GM23338 (cell line): Measurements from ENCODE around the gene PPP6R3. TPM values are rescaled to one million over a fixed set of nuclear protein-coding genes. Genes with fewer than 3 reads are reported as not detected.

ENCODE experiments used
- ATAC-seq: fragments of 200-7000 bp; cut with Tn5 transposase; 3 replicates; pipeline ENCODE4 v1.9.1; 2020
- DNase-seq: peaks from one replicate; pipeline ENCODE4 v3.0.0-alpha.2; 2015; ENCODE audit warnings: low spot score
- H2AFZ ChIP-seq: fragments of 200-600 bp; sonication (generic); 2 replicates; pipeline ENCODE4 v1.8.0; 2016; ENCODE audit warnings: antibody characterized with exemption, mild to moderate bottlenecking, moderate library complexity
- H3F3A ChIP-seq: fragments of 200-600 bp; sonication (generic); replicated peaks from 2 replicates; pipeline ENCODE4 v1.8.0; 2017; ENCODE audit warnings: antibody characterized with exemption, mixed run types, low read depth
- H3K27ac ChIP-seq: fragments of 200-600 bp; sonication (generic); 2 replicates; pipeline ENCODE4 v1.6.1; 2016; ENCODE audit warnings: low read depth
- H3K27me3 ChIP-seq: fragments of 200-600 bp; sonication (generic); 2 replicates; pipeline ENCODE4 v1.8.0; 2016; ENCODE audit warnings: mild to moderate bottlenecking, mixed run types, moderate library complexity; ENCODE audit not compliant: insufficient read depth
- H3K36me3 ChIP-seq: fragments of 200-600 bp; sonication (generic); 2 replicates; pipeline ENCODE4 v1.8.0; 2016; ENCODE audit warnings: mild to moderate bottlenecking; ENCODE audit not compliant: insufficient read depth
- H3K4me1 ChIP-seq: fragments of 200-600 bp; sonication (generic); 2 replicates; pipeline ENCODE4 v1.8.0; 2016; ENCODE audit warnings: mild to moderate bottlenecking, moderate library complexity; ENCODE audit not compliant: insufficient read depth
- H3K4me2 ChIP-seq: fragments of 200-600 bp; sonication (generic); 2 replicates; pipeline ENCODE4 v1.7.1; 2017; ENCODE audit warnings: mixed run types
- H3K4me3 ChIP-seq: fragments of 200-600 bp; sonication (generic); 2 replicates; pipeline ENCODE4 v1.6.1; 2016; ENCODE audit warnings: mixed run types
- H3K79me2 ChIP-seq: fragments of 200-600 bp; sonication (generic); replicated peaks from 2 replicates; pipeline ENCODE4 v1.8.0; 2017; ENCODE audit warnings: mild to moderate bottlenecking; ENCODE audit not compliant: insufficient read depth
- H3K9me2 ChIP-seq: fragments of 200-600 bp; sonication (generic); 2 replicates; pipeline ENCODE4 v1.8.0; 2017; ENCODE audit not compliant: insufficient read depth
- H4K20me1 ChIP-seq: fragments of 200-600 bp; sonication (generic); replicated peaks from 2 replicates; pipeline ENCODE4 v1.8.0; 2017; ENCODE audit warnings: mild to moderate bottlenecking; ENCODE audit not compliant: insufficient read depth
- H3K27ac Mint-ChIP-seq: 2 replicates; pipeline ENCODE4 v1.8.0; 2020; ENCODE audit warnings: inconsistent platforms, mild to moderate bottlenecking, moderate library complexity, mixed read lengths
- H3K27me3 Mint-ChIP-seq: 3 replicates; pipeline ENCODE4 v1.8.0; 2022; ENCODE audit warnings: low read depth, mild to moderate bottlenecking, moderate library complexity, mixed read lengths, inconsistent platforms; ENCODE audit not compliant: insufficient read depth, poor library complexity
- H3K36me3 Mint-ChIP-seq: 3 replicates; pipeline ENCODE4 v1.8.0; 2021; ENCODE audit warnings: low read depth, mild to moderate bottlenecking, inconsistent platforms, moderate library complexity, mixed read lengths
- H3K4me1 Mint-ChIP-seq: 3 replicates; pipeline ENCODE4 v1.8.0; 2020; ENCODE audit warnings: mild to moderate bottlenecking, inconsistent platforms, mixed read lengths
- H3K4me3 Mint-ChIP-seq: 3 replicates; pipeline ENCODE4 v1.8.0; 2021; ENCODE audit warnings: moderate library complexity, mild to moderate bottlenecking, inconsistent platforms, mixed read lengths
- H3K9me3 Mint-ChIP-seq: 3 replicates; pipeline ENCODE4 v1.8.0; 2020; ENCODE audit warnings: moderate library complexity, mild to moderate bottlenecking, inconsistent platforms, mixed read lengths
- CREB1 ChIP-seq: fragments of 250-450 bp; sonication (Bioruptor Pico); IDR thresholded peaks from 2 replicates; pipeline ENCODE4 v1.5.0; 2020; ENCODE audit warnings: low read depth, mild to moderate bottlenecking, moderate library complexity
- CTCF ChIP-seq, 2 experiments: fragments of 200-600 bp in 1 of 2; sonication (generic) in 1 of 2; conservative IDR thresholded peaks; 2 replicates each; pipeline versions ENCODE4 v1.5.1 to v1.6.1; 2016 to 2017; ENCODE audit warnings: antibody characterized with exemption in 2 of 2, low read depth in 2 of 2, mild to moderate bottlenecking in 2 of 2, moderate library complexity in 1 of 2
- EZH2 ChIP-seq: fragments of 200-600 bp; sonication (generic); IDR thresholded peaks from one replicate; pipeline ENCODE4 v1.8.0; 2017; ENCODE audit warnings: antibody characterized with exemption, mild to moderate bottlenecking, low read depth; ENCODE audit not compliant: unreplicated experiment
- EZH2phosphoT487 ChIP-seq: fragments of 200-600 bp; sonication (generic); IDR thresholded peaks from one replicate; pipeline ENCODE4 v1.8.1; 2018; ENCODE audit warnings: antibody characterized with exemption; ENCODE audit not compliant: unreplicated experiment
- JUNB ChIP-seq: IDR thresholded peaks from one replicate; pipeline ENCODE4 v1.6.1; 2016; ENCODE audit warnings: antibody characterized with exemption; ENCODE audit not compliant: unreplicated experiment
- NANOG ChIP-seq: IDR thresholded peaks from 2 replicates; pipeline ENCODE4 v1.6.1; 2016; ENCODE audit warnings: antibody characterized with exemption, borderline replicate concordance
- POLR2AphosphoS5 ChIP-seq: IDR thresholded peaks from 2 replicates; pipeline ENCODE4 v1.6.1; 2016; ENCODE audit warnings: antibody characterized with exemption, low read depth
- REST ChIP-seq: IDR thresholded peaks from one replicate; pipeline ENCODE4 v1.6.1; 2018; ENCODE audit warnings: antibody characterized with exemption; ENCODE audit not compliant: unreplicated experiment
- STAT1 ChIP-seq: IDR thresholded peaks from one replicate; pipeline ENCODE4 v1.6.1; 2016; ENCODE audit warnings: antibody characterized with exemption; ENCODE audit not compliant: unreplicated experiment
- ZNF114 ChIP-seq: fragments of 250-450 bp; sonication (Bioruptor Pico); IDR thresholded peaks from 2 replicates; pipeline ENCODE4 v1.5.0; 2020; ENCODE audit warnings: mild to moderate bottlenecking, moderate library complexity
- ZNF331 ChIP-seq: fragments of 250-450 bp; sonication (Bioruptor Pico); IDR thresholded peaks from 2 replicates; pipeline ENCODE4 v1.5.0; 2020; ENCODE audit warnings: low read depth, mild to moderate bottlenecking, moderate library complexity
- polyA plus RNA-seq: library from polyadenylated mRNA; unstranded; fragments of >200 nt; fragmentation: Nextera tagmentation; extraction: Ambion mirVana; gene quantifications from 2 replicates; pipeline ENCODE4 v1.2.1, GENCODE V29; 2016
- total RNA-seq: library from RNA; depleted of rRNA; stranded (reverse); fragments of >200 nt; shearing (Covaris generic); gene quantifications from 2 replicates; pipeline ENCODE4 v1.2.3, GENCODE V29; 2014
- TF ChIP-seq, protein P1 (sequence below): IDR thresholded peaks from 2 replicates; pipeline ENCODE4 v1.6.1; 2016; ENCODE audit warnings: antibody characterized with exemption

The PPP6R3 gene
- total and polyA plus RNA-seq, 2 experiments from 2014 or later: 170 to 268 TPM

GRCh38 chr11:68545347-68545746 lies 84.8 kb downstream of the PPP6R3 start (continued):
- no peak for TF ChIP-seq REST
- no peak for TF ChIP-seq NANOG
- no peak for TF ChIP-seq POLR2AphosphoS5
- no peak for TF ChIP-seq EZH2phosphoT487
- no peak for TF ChIP-seq ZNF114 (CRISPR knock-in tag)
- TF ChIP-seq, protein P1, sequence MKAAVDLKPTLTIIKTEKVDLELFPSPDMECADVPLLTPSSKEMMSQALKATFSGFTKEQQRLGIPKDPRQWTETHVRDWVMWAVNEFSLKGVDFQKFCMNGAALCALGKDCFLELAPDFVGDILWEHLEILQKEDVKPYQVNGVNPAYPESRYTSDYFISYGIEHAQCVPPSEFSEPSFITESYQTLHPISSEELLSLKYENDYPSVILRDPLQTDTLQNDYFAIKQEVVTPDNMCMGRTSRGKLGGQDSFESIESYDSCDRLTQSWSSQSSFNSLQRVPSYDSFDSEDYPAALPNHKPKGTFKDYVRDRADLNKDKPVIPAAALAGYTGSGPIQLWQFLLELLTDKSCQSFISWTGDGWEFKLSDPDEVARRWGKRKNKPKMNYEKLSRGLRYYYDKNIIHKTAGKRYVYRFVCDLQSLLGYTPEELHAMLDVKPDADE: no peak

- peaks cover 12% of the 10 kb centered on the region; the same call in 1 of the 2 replicates for H3K36me3 ChIP-seq
- no peak overlapping the region for H3K4me3 ChIP-seq
- no peaks in the 10 kb centered on the region for H3K27me3 ChIP-seq
- Mint-ChIP-seq H3K27me3 (peaks cover 13% of the 10 kb centered on the region), H3K4me3 (no peak overlapping the region), H3K4me1 (peaks cover 67% of the 10 kb centered on the region), H3K36me3 (peaks cover 68% of the 10 kb centered on the region), H3K9me3 (no peaks in the 10 kb centered on the region; the same call in 2 of the 3 replicates), H3K27ac (no peak overlapping the region)
- ATAC-seq (no peak), DNase-seq (no peak)
- no peak overlapping the region for H3K27ac ChIP-seq
- no peak overlapping the region for H3K4me2 ChIP-seq
- H4K20me1 ChIP-seq: peaks cover 39% of the 10 kb centered on the region
- peaks cover 93% of the 10 kb centered on the region for H3K79me2 ChIP-seq
- H2AFZ ChIP-seq: no peak overlapping the region
- no peaks in the 10 kb centered on the region for H3K9me2 ChIP-seq
- peaks cover 28% of the 10 kb centered on the region for H3K4me1 ChIP-seq
- H3F3A ChIP-seq: peaks cover 4% of the 10 kb centered on the region; the same call in 1 of the 2 replicates
- no peak for TF ChIP-seq ZNF114 (CRISPR knock-in tag)
- TF ChIP-seq CREB1 (CRISPR knock-in tag): no peak
- no peak for TF ChIP-seq STAT1
- no peak for TF ChIP-seq POLR2AphosphoS5
- no peak for TF ChIP-seq CTCF (conservative IDR thresholded peaks at IDR 0.05; ENCODE audit: low read depth in 2 of 2)
- TF ChIP-seq NANOG: no peak
- no peak for TF ChIP-seq ZNF331 (CRISPR knock-in tag)
- TF ChIP-seq REST: no peak
- TF ChIP-seq, protein P1: no peak
- TF ChIP-seq JUNB: no peak
- no peak for TF ChIP-seq EZH2phosphoT487
- no peak for TF ChIP-seq EZH2
These were observed 85.2 kb downstream of the PPP6R3 start for GRCh38 chr11:68545796-68546195.
